ENCODE data around the gene PIF1. TPM values are rescaled to one million over a fixed set of nuclear protein-coding genes. Genes with fewer than 3 reads are reported as not detected.
"Not testable (repeated sequence)": the region's sequence is repeated elsewhere in the genome, so short reads cannot be mapped to it uniquely, and the experiment has no call there.

Gene PIF1
- total RNA-seq, 2 donors from 2014 or later, result 1.1 to 9.0 TPM

- no peaks in the 10 kb centered on the region for H3K27me3 ChIP-seq (replicated peaks; ENCODE audit: insufficient read depth)
- TF ChIP-seq CTCF (IDR thresholded peaks at IDR 0.05), result no peak
- no peak overlapping the region for H3K4me3 ChIP-seq
- no peak for ATAC-seq (ENCODE audit: insufficient number of reproducible peaks, low FRiP score, low read depth)
- H3K4me1 ChIP-seq (ENCODE audit: control insufficient read depth in 1 of 2, low read depth in 2 of 2), result peaks cover 9 to 16% of the 10 kb centered on the region in 2 donors
- H3K36me3 ChIP-seq, result no peaks in the 10 kb centered on the region
- DNase-seq (ENCODE audit: low spot score), result no peak
- H3K27ac ChIP-seq, result no peak overlapping the region
- H3K9me3 ChIP-seq, result no peaks in the 10 kb centered on the region
Observed at GRCh38 chr15:64828985-64829384, 3.5 kb upstream of the PIF1 start.

GRCh38 chr15:64824929-64825430 is 467 bp downstream of the PIF1 start:
- H3K27ac ChIP-seq, result no peak overlapping the region
- TF ChIP-seq CTCF (IDR thresholded peaks at IDR 0.05), result no peak
- no peaks in the 10 kb centered on the region for H3K36me3 ChIP-seq
- H3K4me1 ChIP-seq (ENCODE audit: control insufficient read depth in 1 of 2, low read depth in 2 of 2), result peaks cover 15 to 16% of the 10 kb centered on the region in 2 donors
- no peaks in the 10 kb centered on the region for H3K9me3 ChIP-seq
- H3K27me3 ChIP-seq (replicated peaks; ENCODE audit: insufficient read depth), result no peaks in the 10 kb centered on the region
- no peak for DNase-seq (ENCODE audit: low spot score)
- no peak for ATAC-seq (ENCODE audit: insufficient number of reproducible peaks, low FRiP score, low read depth)
- H3K4me3 ChIP-seq, result peak overlapping the region; percentile 80

GRCh38 chr15:64816452-64816851 is 9.0 kb downstream of the PIF1 start:
- TF ChIP-seq CTCF (IDR thresholded peaks at IDR 0.05), result no peak
- Histone ChIP-seq H3K4me1 (ENCODE audit: control insufficient read depth in 1 of 2, low read depth in 2 of 2) (no peaks in the 10 kb centered on the region), H3K36me3 (no peaks in the 10 kb centered on the region), H3K27me3 (replicated peaks; ENCODE audit: insufficient read depth) (no peaks in the 10 kb centered on the region), H3K9me3 (no peaks in the 10 kb centered on the region), H3K27ac (no peak overlapping the region), H3K4me3 (no peak overlapping the region)
- no peak for DNase-seq (ENCODE audit: low spot score)
- ATAC-seq (ENCODE audit: insufficient number of reproducible peaks, low FRiP score, low read depth), result no peak

GRCh38 chr15:64814965-64815364 is 10.5 kb downstream of the PIF1 start:
- H3K4me3 ChIP-seq; H3K4me1 ChIP-seq (ENCODE audit: control insufficient read depth in 1 of 2, low read depth in 2 of 2); H3K27me3 ChIP-seq (replicated peaks; ENCODE audit: insufficient read depth); H3K9me3 ChIP-seq; H3K36me3 ChIP-seq; DNase-seq (ENCODE audit: low spot score); H3K27ac ChIP-seq; ATAC-seq (ENCODE audit: insufficient number of reproducible peaks, low FRiP score, low read depth): not testable (repeated sequence)

GRCh38 chr15:64814283-64814682 is 11.2 kb downstream of the PIF1 start:
- not testable (repeated sequence) for H3K27ac ChIP-seq; H3K36me3 ChIP-seq; ATAC-seq (ENCODE audit: insufficient number of reproducible peaks, low FRiP score, low read depth); H3K9me3 ChIP-seq; DNase-seq (ENCODE audit: low spot score); H3K4me1 ChIP-seq (ENCODE audit: control insufficient read depth in 1 of 2, low read depth in 2 of 2); H3K4me3 ChIP-seq; H3K27me3 ChIP-seq (replicated peaks; ENCODE audit: insufficient read depth)

- no peak for DNase-seq (ENCODE audit: low spot score)
- no peaks in the 10 kb centered on the region for H3K9me3 ChIP-seq
- no peaks in the 10 kb centered on the region for H3K4me1 ChIP-seq (ENCODE audit: control insufficient read depth in 1 of 2, low read depth in 2 of 2)
- H3K4me3 ChIP-seq, result no peak overlapping the region
- TF ChIP-seq CTCF (IDR thresholded peaks at IDR 0.05), result no peak
- H3K36me3 ChIP-seq, result no peaks in the 10 kb centered on the region
- no peaks in the 10 kb centered on the region for H3K27me3 ChIP-seq (replicated peaks; ENCODE audit: insufficient read depth)
- H3K27ac ChIP-seq, result no peak overlapping the region
- no peak for ATAC-seq (ENCODE audit: insufficient number of reproducible peaks, low FRiP score, low read depth)
Observed at GRCh38 chr15:64813075-64813474, 12.4 kb downstream of the PIF1 start.
